ENCODE measurements around the gene NPB. TPM values are rescaled to one million over a fixed set of nuclear protein-coding genes. Genes with fewer than 3 reads are reported as not detected.
"Not testable (repeated sequence)": the region's sequence is repeated elsewhere in the genome, so short reads cannot be mapped to it uniquely, and the experiment has no call there.

The NPB gene
- polyA plus RNA-seq, 12 donors = 0.14 to 0.81 (median 0.49) TPM; not detected in 2

DNA sequence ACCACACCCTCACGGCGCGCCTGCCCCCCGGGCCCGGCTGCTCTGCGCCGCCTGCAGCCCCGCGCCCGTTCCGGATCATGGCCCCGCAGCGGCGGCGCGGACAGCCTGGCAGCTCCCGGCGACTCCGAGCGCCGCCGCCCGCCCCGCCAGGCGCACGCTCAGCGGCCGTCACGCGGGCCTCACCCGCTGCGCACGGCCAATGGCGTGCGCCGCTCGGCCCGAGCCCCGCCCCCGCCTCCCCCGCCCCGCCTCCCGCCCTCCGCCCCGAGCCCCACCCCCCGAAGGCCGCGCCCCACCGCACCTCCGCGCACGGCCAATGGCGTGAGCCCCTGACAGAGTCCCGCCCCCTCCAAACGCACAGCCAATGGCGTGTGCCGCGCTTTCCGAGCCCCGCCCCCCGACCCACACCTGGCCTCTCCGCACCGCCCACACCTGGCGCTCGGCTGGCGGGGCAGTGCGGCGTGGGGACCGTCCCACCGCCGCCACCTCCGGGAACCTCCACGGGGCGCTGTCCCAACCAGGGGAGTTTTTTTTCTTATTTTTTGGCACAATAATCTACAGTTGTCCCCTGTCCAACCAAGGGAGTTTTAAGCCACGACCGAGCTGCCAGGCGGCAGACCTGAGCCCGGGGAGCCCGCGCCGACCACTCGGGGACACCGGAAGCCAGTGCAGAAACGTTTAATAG is 9.4 kb downstream of the NPB start, which contains the start of gene PCYT2:
Gene PCYT2 (minus strand): TSS at position 123 of the 685 bp plus-strand sequence. CDS start 44 bp downstream, at position 79.
- DNase-seq = peak; percentile 84

- DNase-seq = no peak
These were observed 9.9 kb downstream of the NPB start for GRCh38 chr17:81911969-81912368.

- DNase-seq = no peak
These were observed 10.6 kb downstream of the NPB start for GRCh38 chr17:81912441-81913309.

DNA sequence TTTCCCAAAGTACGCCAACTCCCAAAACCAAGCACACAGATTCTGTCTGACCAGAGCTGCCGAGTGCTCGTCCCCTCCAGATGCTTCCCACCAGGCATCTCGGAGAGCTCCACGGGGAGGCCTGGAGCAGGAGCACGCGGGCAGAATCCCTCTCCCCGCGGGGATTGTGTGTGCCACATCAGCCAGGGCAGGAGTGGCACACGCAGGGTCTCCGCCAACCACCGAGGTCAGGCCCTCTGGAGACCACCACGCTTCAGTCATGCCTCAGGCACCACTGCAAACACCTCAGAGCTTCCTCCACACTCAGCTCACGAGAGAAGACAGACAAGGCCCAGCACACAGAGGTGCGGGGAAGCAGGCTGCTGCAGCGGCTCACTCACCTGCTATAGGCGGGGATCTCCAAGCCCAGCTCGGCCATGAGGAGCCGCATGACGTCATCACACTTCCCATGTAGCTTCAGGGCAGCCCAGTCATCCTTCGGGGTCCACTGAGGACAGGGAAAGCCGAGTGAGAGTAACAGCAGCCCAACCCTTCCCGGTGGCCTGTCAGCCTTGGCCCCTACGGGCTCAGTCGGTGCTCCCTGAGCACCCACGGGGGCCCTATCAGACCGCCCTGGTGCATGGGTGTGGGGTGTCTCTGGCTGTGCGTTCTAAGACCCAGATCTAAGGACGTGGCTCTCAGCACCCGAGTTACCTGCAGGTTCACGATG is 11.5 kb downstream of the NPB start:
- no peak for DNase-seq

DNA sequence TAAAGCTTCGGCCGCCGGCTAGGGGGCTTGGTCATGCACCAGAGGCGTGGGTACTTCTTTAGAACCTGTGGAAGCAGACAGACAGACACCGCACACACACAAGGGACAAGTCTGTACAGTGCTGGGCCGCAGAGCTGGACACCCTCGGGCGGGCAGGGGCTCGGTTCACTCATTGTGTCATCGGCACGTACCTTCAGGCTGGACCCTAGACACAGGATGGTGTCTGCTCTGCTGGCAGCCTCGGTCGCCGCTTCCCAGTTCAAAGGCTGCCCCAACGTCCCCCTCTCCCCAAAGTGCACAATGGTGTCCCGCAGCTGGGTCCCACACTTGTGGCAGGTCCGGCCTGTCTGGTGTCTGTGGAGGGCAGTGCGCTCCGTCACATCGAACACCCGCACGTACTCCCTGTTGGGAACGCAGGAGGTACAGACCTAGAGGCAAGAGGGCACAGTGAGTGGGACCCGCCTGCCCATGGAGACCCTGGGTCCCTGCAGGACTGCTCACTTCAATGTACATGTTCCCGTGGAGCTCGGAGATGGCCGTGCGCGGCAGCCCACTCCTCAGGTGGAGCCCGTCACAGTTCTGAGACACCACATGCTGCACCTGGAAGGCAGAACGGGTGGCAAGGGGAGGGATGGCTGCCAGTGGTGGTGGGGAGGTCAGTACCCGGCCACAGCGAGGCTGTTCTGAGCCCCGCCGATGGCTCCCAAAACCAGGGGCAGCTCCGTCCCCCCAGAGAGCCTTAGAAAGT is 12.2 kb downstream of the NPB start:
- DNase-seq = no peak

DNA sequence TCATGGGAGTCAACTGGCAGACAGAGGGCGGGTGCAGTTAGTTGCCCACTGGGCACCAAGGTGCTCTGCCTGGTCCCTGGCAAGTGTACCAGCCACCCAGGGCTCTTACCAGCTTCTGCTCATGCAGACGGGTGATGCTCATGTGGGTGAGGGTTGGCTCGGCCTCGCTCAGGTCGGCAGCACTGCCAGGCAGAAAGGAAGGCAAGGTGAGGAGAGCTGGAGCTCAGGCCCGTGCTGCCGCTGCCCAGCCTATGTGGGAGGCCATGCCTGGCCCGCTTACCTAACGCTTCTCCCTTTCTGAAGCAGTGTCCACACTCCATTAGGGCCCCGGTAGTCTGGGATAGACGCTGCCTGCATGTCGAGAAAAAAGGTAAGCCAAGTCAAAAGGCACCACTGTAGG is 13.3 kb downstream of the NPB start:
- no peak for DNase-seq

DNA sequence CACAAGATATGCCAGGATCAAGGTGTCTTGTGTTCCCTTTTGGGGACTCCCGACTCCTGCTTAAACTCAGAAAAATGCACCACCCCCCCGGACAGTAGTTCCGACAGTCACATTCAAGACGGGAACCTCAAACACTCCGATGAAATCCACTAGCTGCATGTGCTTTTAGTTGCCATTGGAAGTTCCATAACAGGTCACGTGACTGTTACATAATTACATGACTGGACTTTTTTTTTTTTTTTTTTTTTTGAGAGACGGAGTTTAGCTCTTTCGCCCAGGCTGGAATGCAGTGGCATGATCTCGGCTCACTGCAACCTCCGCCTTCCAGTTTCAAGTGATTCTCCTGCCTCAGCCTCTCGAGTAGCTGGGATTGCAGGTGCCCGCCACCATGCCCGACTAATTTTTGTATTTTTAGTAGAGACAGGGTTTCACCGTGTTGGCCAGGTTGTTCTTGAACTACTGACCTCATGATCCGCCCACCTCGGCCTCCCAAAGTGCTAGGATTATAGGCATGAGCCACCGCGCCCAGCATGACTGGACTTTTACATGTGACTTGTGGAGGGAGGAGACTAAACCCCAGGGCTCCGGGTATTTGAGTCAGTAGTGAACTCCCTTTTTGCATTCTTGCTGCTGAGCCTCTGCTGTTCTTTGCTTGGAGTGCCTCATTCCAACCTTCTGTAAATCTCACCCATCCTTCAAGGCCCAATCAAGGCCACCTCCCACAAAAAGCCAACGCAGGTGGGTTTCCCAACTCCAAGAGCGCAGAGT is 14.4 kb downstream of the NPB start:
- no peak for DNase-seq

GRCh38 chr17:81917565-81918332 is 15.7 kb downstream of the NPB start, which contains the start of gene SIRT7:
Gene SIRT7, minus strand, starts transcription at chr17:81918176. Its CDS starts 45 bp downstream, at chr17:81918131.
- DNase-seq = peak; percentile 80

DNA sequence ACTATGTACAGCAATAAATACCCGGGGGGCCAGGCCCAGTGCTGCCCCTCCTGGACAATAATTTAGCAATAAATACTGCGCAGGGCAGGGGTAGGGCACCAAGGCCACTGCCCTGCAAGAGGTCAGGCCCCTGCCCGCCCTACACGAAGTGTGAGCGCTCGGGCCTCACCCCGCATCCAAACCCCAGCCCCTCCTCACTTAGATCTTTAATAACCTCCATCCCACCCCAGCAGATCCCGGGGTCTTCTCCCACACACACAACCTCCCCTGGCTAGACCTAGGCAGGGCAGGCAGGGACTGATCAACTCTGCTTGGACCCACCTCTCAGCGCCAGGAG is 16.3 kb downstream of the NPB start:
- not testable (repeated sequence) for DNase-seq

GRCh38 chr17:81918832-81919545 is 17.0 kb downstream of the NPB start:
- DNase-seq = no peak

- no peak for DNase-seq
These were observed 18.8 kb downstream of the NPB start for GRCh38 chr17:81920612-81921536.

DNA sequence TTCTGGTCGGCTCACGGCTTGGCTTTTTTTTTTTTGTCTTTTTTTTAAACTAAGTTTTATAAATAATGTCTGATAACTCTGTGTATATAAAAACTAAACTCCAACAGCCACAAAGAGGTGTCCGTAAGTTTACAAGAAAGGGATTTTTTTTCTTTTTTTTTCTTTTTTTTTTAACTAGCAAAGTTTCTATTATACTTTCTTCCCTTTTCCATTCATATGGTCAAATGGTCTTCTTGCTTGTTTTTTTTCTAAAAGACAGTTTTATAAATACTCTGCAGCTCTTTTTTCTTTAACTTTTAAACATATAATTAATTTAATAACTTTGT is 19.5 kb downstream of the NPB start:
- DNase-seq = no peak

DNA sequence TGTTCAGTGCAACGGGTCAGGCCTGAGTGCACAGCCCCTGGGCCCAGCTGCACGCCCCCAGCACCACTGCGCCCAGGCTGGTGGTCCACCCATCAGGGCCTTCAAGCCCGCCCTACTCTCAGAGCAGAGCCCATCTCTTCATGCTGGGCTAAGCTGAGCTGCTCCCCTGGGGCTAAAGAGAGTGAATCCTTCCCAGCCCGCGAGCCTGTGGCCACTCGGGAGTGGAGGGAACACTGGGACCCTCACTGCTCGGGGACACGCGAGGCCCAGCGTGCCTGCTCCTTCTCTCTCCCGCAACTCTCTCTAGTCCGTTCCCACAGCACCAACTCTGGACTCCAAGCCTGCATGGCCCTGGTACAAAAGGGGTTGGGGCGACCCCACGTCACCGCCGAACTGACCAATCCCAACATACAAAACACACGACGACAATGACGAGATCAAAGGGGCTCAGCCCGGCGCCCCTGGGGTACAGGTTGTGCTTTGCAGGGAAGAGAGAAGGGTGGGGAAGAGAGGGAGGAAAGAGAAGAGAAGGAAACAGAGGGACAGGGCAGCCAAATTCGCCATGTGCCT is 20.0 kb downstream of the NPB start:
- DNase-seq = no peak

GRCh38 chr17:81922566-81923301 is 20.7 kb downstream of the NPB start:
- no peak for DNase-seq

DNA sequence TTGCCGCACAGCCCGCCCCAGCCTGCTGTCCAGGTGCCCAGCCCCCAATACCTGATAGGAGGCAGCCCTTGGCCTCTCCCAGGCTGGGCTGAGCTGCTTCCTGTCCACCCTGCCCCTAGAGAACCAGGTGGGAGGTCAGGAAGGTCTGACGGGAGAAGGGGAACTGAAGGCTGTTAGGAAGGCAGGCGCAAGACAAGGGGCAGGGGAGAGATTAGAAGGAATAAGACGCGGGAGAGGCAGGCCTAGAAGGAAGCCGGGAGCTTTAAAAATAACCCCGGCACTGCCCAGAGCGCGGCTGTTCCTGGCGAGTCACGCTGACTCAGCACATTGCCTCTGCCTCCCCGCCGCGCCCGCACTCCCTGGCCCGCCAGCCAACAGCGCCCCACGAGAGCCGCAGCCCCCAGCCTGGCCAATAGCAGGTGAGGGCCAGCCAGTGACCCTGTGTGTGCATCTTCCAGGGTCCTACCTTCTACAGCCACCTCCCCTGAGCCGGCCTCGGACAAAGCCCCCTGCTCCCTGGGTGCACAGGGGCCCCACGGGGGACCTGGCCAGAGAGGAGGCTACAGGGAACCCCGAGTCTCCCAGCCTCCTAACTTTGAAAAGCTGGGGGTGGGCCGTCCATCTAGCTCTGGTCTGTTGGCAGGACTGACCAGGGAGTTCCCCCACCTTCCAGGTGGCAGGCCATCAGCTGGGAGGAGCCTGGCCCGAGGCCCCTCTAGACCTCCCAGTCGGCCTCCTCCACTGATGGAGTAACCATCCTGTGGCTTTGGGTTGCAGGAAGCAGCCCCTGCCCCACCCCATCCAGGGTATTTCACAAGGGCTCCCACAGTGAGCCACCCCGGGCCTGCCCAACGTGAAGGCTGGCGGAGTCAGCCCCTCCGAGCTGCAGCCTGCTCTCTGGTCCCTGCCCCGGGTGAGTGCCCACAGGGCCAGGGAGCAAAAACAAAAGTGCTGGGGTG is 21.5 kb downstream of the NPB start:
- DNase-seq = peak; percentile 44
